Erythroblast (primary cell): ENCODE measurements around the gene PLCH1.

ENCODE experiments used
- GATA1 ChIP-seq: IDR thresholded peaks from 2 replicates; pipeline ENCODE4 v1.6.1; 2011; ENCODE audit warnings: low read depth, mild to moderate bottlenecking, control low read depth, low read length, moderate library complexity
- POLR2A ChIP-seq: IDR thresholded peaks from 2 replicates; pipeline ENCODE4 v1.6.1; 2011; ENCODE audit warnings: mild to moderate bottlenecking, low read length

GRCh38 chr3:155631323-155632019 lies 113.4 kb downstream of the PLCH1 start:
- TF ChIP-seq POLR2A (no peak), GATA1 (no peak)
